ENCODE data around the gene G6PD. TPM values are rescaled to one million over a fixed set of nuclear protein-coding genes. Genes with fewer than 3 reads are reported as not detected.

Gene G6PD
- total and polyA plus RNA-seq, 7 experiments from 2014 or later = 3.9 to 74.3 (median 46.3) TPM

- H3K36me3 Mint-ChIP-seq = peaks cover 0 to 5% (median 0%) of the 10 kb centered on the region in 5 donors
- no peak overlapping the region for H3K4me3 Mint-ChIP-seq
- H3K27ac Mint-ChIP-seq = peak overlapping the region in 2 of 9 donors; percentile 55 to 80
- ChIA-PET POLR2A (interaction anchor here (0.6 kb wide), 1 partner anchor 513 kb away, joined by 4 read pairs; no protein-coding TSS in a partner anchor), CTCF (no interaction called here)
- no peaks in the 10 kb centered on the region for H3K9me3 Mint-ChIP-seq
- H3K9me3 ChIP-seq (ENCODE audit: control insufficient read depth in 2 of 3, low read length in 3 of 3) = no peaks in the 10 kb centered on the region
- no peak overlapping the region for H3K27ac ChIP-seq (ENCODE audit: low read depth, low read length)
- intact Hi-C loops (cut with micrococcal nuclease) = no loop called here
- ATAC-seq (no peak), DNase-seq (no peak)
- no peak overlapping the region for H3K4me3 ChIP-seq (ENCODE audit: low read length)
- no peaks in the 10 kb centered on the region for H3K27me3 ChIP-seq (ENCODE audit: control insufficient read depth in 2 of 2, insufficient read depth in 2 of 2, low read length in 2 of 2)
- peaks cover 0 to 15% (median 0%) of the 10 kb centered on the region in 3 experiments for H3K36me3 ChIP-seq (ENCODE audit: control insufficient read depth in 2 of 3, insufficient read depth in 3 of 3, low read length in 3 of 3)
- H3K4me1 Mint-ChIP-seq = peaks cover 0 to 30% (median 18%) of the 10 kb centered on the region in 7 donors
- peaks cover 14 to 19% of the 10 kb centered on the region in 2 donors for H3K4me1 ChIP-seq (ENCODE audit: control insufficient read depth in 2 of 2, insufficient read depth in 2 of 2, low read length in 2 of 2)
- H3K27me3 Mint-ChIP-seq = no peaks in the 10 kb centered on the region
Measured at GRCh38 chrX:154539077-154539476, 7.6 kb downstream of the G6PD start.

GRCh38 chrX:154535892-154536291, 10.8 kb downstream of the G6PD start:
- ATAC-seq (no peak), DNase-seq (no peak)
- H3K27ac Mint-ChIP-seq = no peak overlapping the region
- peaks cover 0 to 13% (median 6%) of the 10 kb centered on the region in 7 donors for H3K4me1 Mint-ChIP-seq
- POLR2A ChIA-PET = interaction anchor here (0.6 kb wide), 1 partner anchor 237 kb away, joined by 5 read pairs; no protein-coding TSS in a partner anchor
- intact Hi-C loops (cut with micrococcal nuclease) = loop anchor here in 1 of 2 donors (2.0 kb wide), 1 partner anchor 523 kb away; no protein-coding TSS in a partner anchor
- Histone ChIP-seq H3K27ac (ENCODE audit: low read depth, low read length) (no peak overlapping the region), H3K36me3 (ENCODE audit: control insufficient read depth in 2 of 3, insufficient read depth in 3 of 3, low read length in 3 of 3) (peaks cover 0 to 37% (median 0%) of the 10 kb centered on the region in 3 experiments), H3K27me3 (ENCODE audit: control insufficient read depth in 2 of 2, insufficient read depth in 2 of 2, low read length in 2 of 2) (no peaks in the 10 kb centered on the region), H3K4me3 (ENCODE audit: low read length) (no peak overlapping the region), H3K9me3 (ENCODE audit: control insufficient read depth in 2 of 3, low read length in 3 of 3) (no peaks in the 10 kb centered on the region), H3K4me1 (ENCODE audit: control insufficient read depth in 2 of 2, insufficient read depth in 2 of 2, low read length in 2 of 2) (no peaks in the 10 kb centered on the region)
- H3K9me3 Mint-ChIP-seq = no peaks in the 10 kb centered on the region
- no peak overlapping the region for H3K4me3 Mint-ChIP-seq
- H3K27me3 Mint-ChIP-seq = no peaks in the 10 kb centered on the region
- CTCF ChIA-PET = interaction anchor here (0.7 to 1.3 kb wide), 3 partner anchors 137 to 214 kb away, joined by 3 to 4 read pairs (median 4); partner anchors contain the start of gene RPL10
- peaks cover 0 to 6% (median 0%) of the 10 kb centered on the region in 5 donors for H3K36me3 Mint-ChIP-seq

DNA sequence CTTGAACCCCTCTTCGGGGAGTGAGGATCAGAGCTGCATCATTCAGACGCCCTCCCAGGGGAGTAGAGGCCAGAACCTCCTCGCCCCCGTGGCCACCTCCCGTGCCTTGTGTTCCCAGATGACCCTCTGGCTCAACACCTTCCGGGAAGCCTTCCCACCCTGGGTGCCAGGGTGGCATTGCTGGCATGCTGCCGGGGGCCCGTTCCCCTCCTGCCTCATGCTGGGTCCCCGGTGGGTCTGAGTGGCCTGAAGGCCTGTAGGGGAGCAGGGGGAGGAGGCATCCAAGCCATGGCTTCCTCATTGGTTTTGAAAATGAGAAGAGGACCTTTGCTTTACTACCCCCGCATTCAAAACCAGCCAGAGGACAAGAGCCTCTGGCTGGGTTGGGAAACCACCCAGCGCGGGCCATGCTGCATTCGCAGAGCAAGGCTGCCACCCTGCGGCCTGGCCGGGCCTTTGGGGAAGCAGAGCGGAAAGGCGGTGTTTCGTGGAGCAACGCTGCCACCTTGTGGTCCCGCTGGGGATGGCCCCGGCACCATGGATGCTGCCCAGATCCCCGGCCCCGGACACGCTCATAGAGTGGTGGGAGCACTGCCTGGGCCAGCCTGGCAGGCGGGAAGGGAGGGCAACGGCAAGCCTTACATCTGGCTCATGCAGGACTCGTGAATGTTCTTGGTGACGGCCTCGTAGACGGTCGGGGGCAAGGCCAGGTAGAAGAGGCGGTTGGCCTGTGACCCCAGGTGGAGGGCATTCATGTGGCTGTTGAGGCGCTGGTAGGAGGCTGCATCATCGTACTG, 11.9 kb downstream of the G6PD start:
- Mint-ChIP-seq H3K9me3 (no peaks in the 10 kb centered on the region), H3K4me1 (peaks cover 0 to 13% (median 6%) of the 10 kb centered on the region in 7 donors), H3K27me3 (no peaks in the 10 kb centered on the region), H3K4me3 (no peak overlapping the region), H3K27ac (peak overlapping the region in 5 of 9 donors; percentile 26 to 72 (median 67)), H3K36me3 (peaks cover 0 to 6% (median 0%) of the 10 kb centered on the region in 5 donors)
- H3K4me3 ChIP-seq (ENCODE audit: low read length) = no peak overlapping the region
- POLR2A ChIA-PET = interaction anchor here (0.7 to 1.3 kb wide), 3 partner anchors 20 to 161 kb away, joined by 3 read pairs; no protein-coding TSS in a partner anchor
- no peaks in the 10 kb centered on the region for H3K27me3 ChIP-seq (ENCODE audit: control insufficient read depth in 2 of 2, insufficient read depth in 2 of 2, low read length in 2 of 2)
- CTCF ChIA-PET = interaction anchor here (0.7 to 1.8 kb wide), 3 partner anchors 161 to 213 kb away, joined by 3 to 13 read pairs (median 4); partner anchors contain the start of gene FLNA
- H3K9me3 ChIP-seq (ENCODE audit: control insufficient read depth in 2 of 3, low read length in 3 of 3) = no peaks in the 10 kb centered on the region
- DNase-seq = peak; percentile 78 to 93 (median 87)
- peak; percentile 100 for ATAC-seq
- intact Hi-C loops (cut with micrococcal nuclease) = loop anchor here (1.0 to 5.0 kb wide), 5 partner anchors 135 to 522 kb away; partner anchors contain the start of gene MECP2 (in 1 of the 2)
- peaks cover 0 to 37% (median 0%) of the 10 kb centered on the region in 3 experiments for H3K36me3 ChIP-seq (ENCODE audit: control insufficient read depth in 2 of 3, insufficient read depth in 3 of 3, low read length in 3 of 3)
- H3K4me1 ChIP-seq (ENCODE audit: control insufficient read depth in 2 of 2, insufficient read depth in 2 of 2, low read length in 2 of 2) = no peaks in the 10 kb centered on the region
- H3K27ac ChIP-seq (ENCODE audit: low read depth, low read length) = peak overlapping the region; percentile 55

GRCh38 chrX:154532690-154533089, 14.0 kb downstream of the G6PD start:
- CTCF ChIA-PET = interaction anchor here (1.4 to 2.1 kb wide), 2 partner anchors 11 to 42 kb away, joined by 4 to 5 read pairs; partner anchors contain the start of gene SLC10A3
- no peak overlapping the region for H3K27ac Mint-ChIP-seq
- H3K9me3 Mint-ChIP-seq = peaks cover 0 to 2% (median 0%) of the 10 kb centered on the region in 11 donors
- H3K4me1 Mint-ChIP-seq = peaks cover 0 to 7% (median 5%) of the 10 kb centered on the region in 7 donors
- no peak overlapping the region for H3K27ac ChIP-seq (ENCODE audit: low read depth, low read length)
- no peak overlapping the region for H3K4me3 Mint-ChIP-seq
- H3K4me3 ChIP-seq (ENCODE audit: low read length) = no peak overlapping the region
- H3K27me3 Mint-ChIP-seq = no peaks in the 10 kb centered on the region
- H3K36me3 Mint-ChIP-seq = peaks cover 0 to 6% (median 0%) of the 10 kb centered on the region in 5 donors
- ATAC-seq (no peak), DNase-seq (no peak)
- POLR2A ChIA-PET = interaction anchor here (1.0 to 2.3 kb wide), 3 partner anchors 133 to 162 kb away, joined by 3 to 12 read pairs (median 3); partner anchors contain the start of gene RPL10
- intact Hi-C loops (cut with micrococcal nuclease) = loop anchor here in 1 of 2 donors (5.0 kb wide), 1 partner anchor 435 kb away; the partner anchor contains the start of gene MECP2
- H3K27me3 ChIP-seq (ENCODE audit: control insufficient read depth in 2 of 2, insufficient read depth in 2 of 2, low read length in 2 of 2) = no peaks in the 10 kb centered on the region
- no peaks in the 10 kb centered on the region for H3K9me3 ChIP-seq (ENCODE audit: control insufficient read depth in 2 of 3, low read length in 3 of 3)
- H3K36me3 ChIP-seq (ENCODE audit: control insufficient read depth in 2 of 3, insufficient read depth in 3 of 3, low read length in 3 of 3) = peaks cover 0 to 37% (median 0%) of the 10 kb centered on the region in 3 experiments
- no peaks in the 10 kb centered on the region for H3K4me1 ChIP-seq (ENCODE audit: control insufficient read depth in 2 of 2, insufficient read depth in 2 of 2, low read length in 2 of 2)

DNA sequence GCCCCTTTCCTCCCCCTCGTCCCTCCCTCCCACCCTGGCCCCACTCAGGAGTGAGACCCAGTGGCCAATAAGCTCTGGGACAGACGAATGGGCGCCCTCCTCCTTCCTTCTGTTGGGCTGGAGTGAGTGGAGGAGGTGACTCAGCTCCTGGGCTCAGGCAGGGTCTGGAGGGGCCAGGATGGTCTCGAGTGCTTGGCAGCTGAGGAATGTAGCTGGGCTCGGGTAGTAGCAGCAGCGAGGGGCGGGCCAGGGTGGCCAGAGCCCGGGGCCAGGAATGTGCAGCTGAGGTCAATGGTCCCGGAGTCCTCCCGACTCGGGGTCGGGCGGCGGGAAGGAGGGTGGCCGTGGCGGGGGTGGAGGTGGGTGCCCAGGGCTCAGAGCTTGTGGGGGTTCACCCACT, 15.0 kb downstream of the G6PD start:
- ChIA-PET POLR2A (interaction anchor here (0.8 to 2.3 kb wide), 3 partner anchors 132 to 157 kb away, joined by 3 to 12 read pairs (median 3); partner anchors contain the start of gene RPL10), CTCF (interaction anchor here (1.1 to 1.4 kb wide), 2 partner anchors 41 to 158 kb away, joined by 4 read pairs; partner anchors contain the start of gene SLC10A3)
- Mint-ChIP-seq H3K9me3 (peaks cover 0 to 2% (median 0%) of the 10 kb centered on the region in 11 donors), H3K4me1 (peaks cover 0 to 16% (median 14%) of the 10 kb centered on the region in 7 donors), H3K4me3 (no peak overlapping the region), H3K27me3 (no peaks in the 10 kb centered on the region), H3K27ac (no peak overlapping the region), H3K36me3 (peaks cover 0 to 6% (median 0%) of the 10 kb centered on the region in 5 donors)
- H3K36me3 ChIP-seq (ENCODE audit: control insufficient read depth in 2 of 3, insufficient read depth in 3 of 3, low read length in 3 of 3) = peaks cover 0 to 37% (median 0%) of the 10 kb centered on the region in 3 experiments
- no peak overlapping the region for H3K27ac ChIP-seq (ENCODE audit: low read depth, low read length)
- no peak overlapping the region for H3K4me3 ChIP-seq (ENCODE audit: low read length)
- intact Hi-C loops (cut with micrococcal nuclease) = loop anchor here in 1 of 2 donors (5.0 kb wide), 1 partner anchor 434 kb away; the partner anchor contains the start of gene MECP2
- no peak for ATAC-seq
- no peak for DNase-seq
- H3K4me1 ChIP-seq (ENCODE audit: control insufficient read depth in 2 of 2, insufficient read depth in 2 of 2, low read length in 2 of 2) = peaks cover 5 to 7% of the 10 kb centered on the region in 2 donors
- H3K9me3 ChIP-seq (ENCODE audit: control insufficient read depth in 2 of 3, low read length in 3 of 3) = no peaks in the 10 kb centered on the region
- no peaks in the 10 kb centered on the region for H3K27me3 ChIP-seq (ENCODE audit: control insufficient read depth in 2 of 2, insufficient read depth in 2 of 2, low read length in 2 of 2)

GRCh38 chrX:154530286-154530685, 16.4 kb downstream of the G6PD start:
- Histone ChIP-seq H3K27me3 (ENCODE audit: control insufficient read depth in 2 of 2, insufficient read depth in 2 of 2, low read length in 2 of 2) (no peaks in the 10 kb centered on the region), H3K36me3 (ENCODE audit: control insufficient read depth in 2 of 3, insufficient read depth in 3 of 3, low read length in 3 of 3) (peaks cover 0 to 30% (median 0%) of the 10 kb centered on the region in 3 experiments), H3K9me3 (ENCODE audit: control insufficient read depth in 2 of 3, low read length in 3 of 3) (no peaks in the 10 kb centered on the region), H3K4me1 (ENCODE audit: control insufficient read depth in 2 of 2, insufficient read depth in 2 of 2, low read length in 2 of 2) (peaks cover 5 to 20% of the 10 kb centered on the region in 2 donors), H3K27ac (ENCODE audit: low read depth, low read length) (no peak overlapping the region), H3K4me3 (ENCODE audit: low read length) (no peak overlapping the region)
- Mint-ChIP-seq H3K4me1 (peaks cover 7 to 29% (median 23%) of the 10 kb centered on the region in 7 donors), H3K9me3 (peaks cover 0 to 2% (median 0%) of the 10 kb centered on the region in 11 donors), H3K36me3 (peaks cover 0 to 6% (median 0%) of the 10 kb centered on the region in 5 donors), H3K4me3 (no peak overlapping the region), H3K27ac (peak overlapping the region in 1 of 9 donors; percentile 36), H3K27me3 (no peaks in the 10 kb centered on the region)
- intact Hi-C loops (cut with micrococcal nuclease) = loop anchor here in 1 of 2 donors (5.0 kb wide), 1 partner anchor 433 kb away; the partner anchor contains the start of gene MECP2
- CTCF ChIA-PET = no interaction called here
- DNase-seq (no peak), ATAC-seq (no peak)
- POLR2A ChIA-PET = no interaction called here

Data from naive thymus-derived CD4-positive, alpha-beta T cell (primary cell).